GM19463 (cell line): ENCODE data around the gene RBM41.

Source experiments
- ATAC-seq: cut with Tn5 transposase; IDR thresholded peaks from one replicate; pipeline ENCODE4 v1.9.1; 2021; ENCODE audit warnings: mild to moderate bottlenecking, moderate library complexity; ENCODE audit not compliant: unreplicated experiment

Gene RBM41

GRCh38 chrX:107029752-107030151, 88.9 kb downstream of the RBM41 start:
- ATAC-seq: no peak

DNA sequence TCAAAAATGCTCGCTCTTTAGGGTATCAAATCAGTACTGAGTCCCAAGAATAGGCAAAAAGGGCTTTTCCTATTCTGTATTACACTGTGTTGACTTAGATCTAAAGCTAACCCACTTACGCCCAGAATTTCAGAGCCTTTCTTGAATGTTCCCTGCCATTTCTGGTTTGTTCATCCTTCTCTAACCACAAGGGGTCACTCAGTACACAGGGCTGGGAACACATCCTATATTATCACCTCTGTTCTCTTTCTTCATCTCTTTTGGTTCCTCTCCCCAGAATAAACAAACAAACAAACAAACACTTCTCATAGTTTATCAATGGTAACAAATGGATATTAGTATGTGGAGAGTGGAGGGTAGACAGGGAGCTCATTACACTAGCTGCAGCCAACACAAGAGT, 93.1 kb downstream of the RBM41 start:
- ATAC-seq: no peak

DNA sequence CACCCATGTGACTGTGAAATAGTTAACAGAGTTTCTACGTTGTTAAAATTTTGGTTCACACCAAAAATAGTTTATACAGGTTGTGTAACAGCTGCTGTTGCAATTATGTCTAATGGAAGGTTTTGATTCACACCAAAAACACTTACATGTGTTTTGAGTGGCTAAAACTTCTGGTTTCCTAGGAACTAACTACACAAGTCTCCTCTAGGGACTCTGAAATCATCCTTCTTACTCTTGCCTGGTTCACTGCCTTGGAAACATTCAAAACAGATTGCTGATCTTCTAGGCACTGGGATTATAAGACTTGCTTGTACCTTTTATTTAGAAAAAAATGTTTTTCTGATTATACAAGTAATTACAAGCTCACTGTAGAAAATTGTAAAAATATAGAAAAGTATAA, 103.7 kb downstream of the RBM41 start:
- no peak for ATAC-seq
